HepG2 (cell line): ENCODE data around the gene TNS4. TPM values are rescaled to one million over a fixed set of nuclear protein-coding genes. Genes with fewer than 3 reads are reported as not detected.
"Not testable (repeated sequence)": the region's sequence is repeated elsewhere in the genome, so short reads cannot be mapped to it uniquely, and the experiment has no call there.

ENCODE experiments used
- ATAC-seq: fragments of 200-7000 bp; cut with Tn5 transposase; 3 replicates; pipeline ENCODE4 v1.9.1; 2020; ENCODE audit warnings: mild to moderate bottlenecking, moderate library complexity
- BruUV-seq: library from RNA; stranded (reverse); fragments of 400-500 nt; replicated peaks from 2 replicates; lab custom pipeline; 2021; lab: Mats Ljungman, UMichigan
- CTCF ChIA-PET: fragments of 300-600 bp; formaldehyde crosslinking; extraction: SDS; loops from one replicate; lab custom pipeline; 2021; ENCODE audit warnings: low total read pairs, inconsistent platforms, low intra/inter-chr PET ratio; lab: Yijun Ruan, JAX
- POLR2A ChIA-PET: fragments of 350-600 bp; sonication (Branson Sonifier 250); formaldehyde crosslinking; loops from one replicate; lab custom pipeline; 2020; ENCODE audit warnings: antibody characterized with exemption, inconsistent platforms; lab: Yijun Ruan, JAX
- DNase-seq: peaks from one replicate; pipeline ENCODE4 v3.0.0-alpha.2; 2015; ENCODE audit warnings: low spot score
- FAIRE-seq: peaks from 3 replicates; lab custom pipeline; 2011; peaks lifted over from hg19 to GRCh38; lab: Jason Lieb, UNC
- H2AFZ ChIP-seq: one replicate; pipeline ENCODE4 v1.6.1; 2011; ENCODE audit warnings: low read length, inconsistent platforms
- H3K27ac ChIP-seq: fragments of 300-600 bp; 3 replicates; pipeline ENCODE4 v1.8.0; 2011; ENCODE audit warnings: mixed run types, mild to moderate bottlenecking, mixed read lengths, low read length, inconsistent platforms; ENCODE audit not compliant: insufficient read depth; ENCODE audit errors: extremely low read length
- H3K27me3 ChIP-seq, 2 experiments: fragments of 200-600 bp in 1 of 2; 2 replicates in 1 of 2; 3 replicates in 1 of 2; pipeline versions ENCODE4 v1.6.0 to v1.8.0; 2011; ENCODE audit warnings: low read length in 2 of 2, mild to moderate bottlenecking in 2 of 2, moderate library complexity in 2 of 2, inconsistent platforms in 1 of 2; ENCODE audit not compliant: insufficient read depth in 2 of 2, control insufficient read depth in 1 of 2
- H3K36me3 ChIP-seq, 2 experiments: fragments of 200-600 bp in 1 of 2; replicated peaks in 1 of 2; 2 replicates in 1 of 2; 3 replicates in 1 of 2; pipeline versions ENCODE4 v1.5.1 to v1.8.0; 2011; ENCODE audit warnings: low read length in 2 of 2, inconsistent platforms in 1 of 2; ENCODE audit not compliant: insufficient read depth in 2 of 2, control insufficient read depth in 1 of 2
- H3K4me1 ChIP-seq: 2 replicates; pipeline ENCODE4 v1.5.1; 2012; ENCODE audit warnings: low read length, inconsistent platforms; ENCODE audit not compliant: insufficient read depth
- H3K4me2 ChIP-seq: 2 replicates; pipeline ENCODE4 v1.6.0; 2011; ENCODE audit warnings: low read depth, low read length, inconsistent platforms
- H3K4me3 ChIP-seq, 3 experiments: fragments of 200-600 bp in 1 of 3; sonication (generic), shearing (Covaris generic) in 1 of 3; replicated peaks in 1 of 3; 2 replicates each; pipeline ENCODE4 v1.5.1; 2011 to 2016; ENCODE audit warnings: low read length in 3 of 3, inconsistent platforms in 2 of 3, low read depth in 2 of 3, mild to moderate bottlenecking in 2 of 3, control low read depth in 1 of 3, mixed read lengths in 1 of 3; ENCODE audit not compliant: insufficient read depth in 1 of 3
- H3K79me2 ChIP-seq: one replicate; pipeline ENCODE4 v1.6.1; 2011; ENCODE audit warnings: low read length, inconsistent platforms; ENCODE audit not compliant: insufficient read depth
- H3K9ac ChIP-seq: 2 replicates; pipeline ENCODE4 v1.6.0; 2011; ENCODE audit warnings: mild to moderate bottlenecking, low read depth, low read length, inconsistent platforms; ENCODE audit not compliant: insufficient read depth
- H3K9me3 ChIP-seq: 2 replicates; pipeline ENCODE4 v1.5.1; 2012; ENCODE audit warnings: mild to moderate bottlenecking, low read length
- H4K20me1 ChIP-seq: 2 replicates; pipeline ENCODE4 v1.6.0; 2011; ENCODE audit warnings: inconsistent platforms, mild to moderate bottlenecking, low read length, moderate library complexity; ENCODE audit not compliant: insufficient read depth
- ELF3 ChIP-seq: IDR thresholded peaks from 2 replicates; pipeline ENCODE4 v1.6.1; 2016; ENCODE audit warnings: missing genetic modification reagents, missing compliant biosample characterization
- HMG20B ChIP-seq: conservative IDR thresholded peaks from 2 replicates; pipeline ENCODE4 v1.6.1; 2016; ENCODE audit warnings: missing genetic modification reagents, missing compliant biosample characterization
- PCBP1 ChIP-seq: fragments of 200-400 bp; formaldehyde crosslinking; IDR thresholded peaks from 2 replicates; pipeline ENCODE4 v1.6.1; 2017; ENCODE audit warnings: mild to moderate bottlenecking, low read depth, low read length, borderline replicate concordance
- STAT5B ChIP-seq: sonication (generic); formaldehyde crosslinking; IDR thresholded peaks from 2 replicates; pipeline ENCODE4 v1.4.0; 2020; ENCODE audit warnings: missing genetic modification reagents
- ZNF274 ChIP-seq: sonication (generic); formaldehyde crosslinking; IDR thresholded peaks from 2 replicates; pipeline ENCODE4 v1.5.1; 2020; ENCODE audit warnings: mild to moderate bottlenecking, missing genetic modification reagents
- ZZZ3 ChIP-seq: sonication (generic); formaldehyde crosslinking; IDR thresholded peaks from 2 replicates; pipeline ENCODE4 v1.4.0; 2020; ENCODE audit warnings: missing genetic modification reagents, mild to moderate bottlenecking, borderline replicate concordance
- WGBS: methylation state at CpG from one replicate; pipeline ENCODE4 v1.1.6; 2017; ENCODE audit warnings: low lambda C conversion rate; 5-methylcytosine and 5-hydroxymethylcytosine counted together
- in situ Hi-C: cut with HindIII; loops from 2 replicates; pipeline ENCODE4 v1.10.0; 2017; ENCODE audit warnings: low pct_unique_long_range_greater_than_20kb; ENCODE audit not compliant: extremely low pct_ligation_motif_present
- intact Hi-C: fragments of 100-400 bp; cut with micrococcal nuclease; formaldehyde crosslinking; loops from one replicate; pipeline ENCODE4 v1.10.0; 2022; ENCODE audit not compliant: unreplicated experiment
- polyA plus RNA-seq, 8 experiments: library from polyadenylated mRNA; depleted of rRNA in 3 of 8; stranded (reverse) in 7 of 8; unstranded in 1 of 8; fragments of >200 nt; fragmentation: Illumina TruSeq in 4 of 8; extraction: Trizol in 4 of 8; gene quantifications; 2 replicates each; pipeline versions ENCODE4 v1.2.1 to v1.2.3, GENCODE V29; 2011 to 2016; ENCODE audit warnings: low read depth in 4 of 8, missing spikeins in 1 of 8, mixed read lengths in 1 of 8; ENCODE audit not compliant: insufficient read depth in 1 of 8
- total RNA-seq, 5 experiments: library from RNA; depleted of rRNA; stranded (reverse); fragments of >200 nt; fragmentation: Illumina TruSeq; extraction: Trizol; gene quantifications; 2 replicates each; pipeline ENCODE4 v1.2.3, GENCODE V29; 2016; ENCODE audit warnings: low read depth in 1 of 5
- TF ChIP-seq, protein P1 (sequence below): fragments of 450-650 bp; IDR thresholded peaks from 2 replicates; pipeline ENCODE4 v1.6.1; 2016
- TF ChIP-seq, protein P2 (sequence below): sonication (generic); formaldehyde crosslinking; IDR thresholded peaks from 2 replicates; pipeline ENCODE4 v1.5.1; 2020; ENCODE audit warnings: mild to moderate bottlenecking, missing genetic modification reagents, moderate library complexity

TNS4 gene
- total and polyA plus RNA-seq, 2 of the 13 experiments (the other 11 are each of a cell fraction or from before 2014, with no cell fraction given) = 0.58 to 2.1 TPM

DNA sequence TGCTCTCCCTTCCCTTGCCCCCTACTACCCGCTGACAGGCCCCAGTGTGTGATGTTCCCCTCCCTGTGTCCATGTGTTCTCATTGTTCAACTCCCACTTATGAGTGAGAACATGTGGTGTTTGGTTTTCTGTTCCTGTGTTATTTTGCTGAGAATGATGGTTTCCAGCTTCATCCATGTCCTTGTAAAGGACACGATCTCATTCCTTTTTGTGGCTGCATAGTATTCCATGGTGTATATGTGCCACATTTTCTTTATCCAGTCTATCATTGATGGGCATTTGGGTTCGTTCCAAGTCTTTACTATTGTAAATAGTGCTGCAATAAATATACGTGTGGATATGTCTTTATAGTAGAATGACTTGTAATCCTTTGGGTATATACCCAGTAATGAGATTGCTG lies 45.1 kb upstream of the TNS4 start:
- H3K9me3 ChIP-seq, FAIRE-seq, DNase-seq, H3K9ac ChIP-seq, BruUV-seq, CTCF ChIA-PET, H3K27me3 ChIP-seq, H3K4me3 ChIP-seq, H3K27ac ChIP-seq, H3K4me2 ChIP-seq, intact Hi-C loops, H3K79me2 ChIP-seq, H4K20me1 ChIP-seq, H2AFZ ChIP-seq, H3K36me3 ChIP-seq, ATAC-seq, in situ Hi-C loops: not testable (repeated sequence)
- WGBS = 92% methylated on average over 4 of the region's 4 CpGs
- POLR2A ChIA-PET = interaction anchor here (3.8 to 4.3 kb wide), 2 partner anchors 10 to 14 kb away, joined by 45 to 106 read pairs; no protein-coding TSS in a partner anchor
- TF ChIP-seq, protein P1, sequence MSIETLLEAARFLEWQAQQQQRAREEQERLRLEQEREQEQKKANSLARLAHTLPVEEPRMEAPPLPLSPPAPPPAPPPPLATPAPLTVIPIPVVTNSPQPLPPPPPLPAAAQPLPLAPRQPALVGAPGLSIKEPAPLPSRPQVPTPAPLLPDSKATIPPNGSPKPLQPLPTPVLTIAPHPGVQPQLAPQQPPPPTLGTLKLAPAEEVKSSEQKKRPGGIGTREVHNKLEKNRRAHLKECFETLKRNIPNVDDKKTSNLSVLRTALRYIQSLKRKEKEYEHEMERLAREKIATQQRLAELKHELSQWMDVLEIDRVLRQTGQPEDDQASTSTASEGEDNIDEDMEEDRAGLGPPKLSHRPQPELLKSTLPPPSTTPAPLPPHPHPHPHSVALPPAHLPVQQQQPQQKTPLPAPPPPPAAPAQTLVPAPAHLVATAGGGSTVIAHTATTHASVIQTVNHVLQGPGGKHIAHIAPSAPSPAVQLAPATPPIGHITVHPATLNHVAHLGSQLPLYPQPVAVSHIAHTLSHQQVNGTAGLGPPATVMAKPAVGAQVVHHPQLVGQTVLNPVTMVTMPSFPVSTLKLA = peak; percentile 37
- peaks cover 73% of the 10 kb centered on the region for H3K4me1 ChIP-seq

DNA sequence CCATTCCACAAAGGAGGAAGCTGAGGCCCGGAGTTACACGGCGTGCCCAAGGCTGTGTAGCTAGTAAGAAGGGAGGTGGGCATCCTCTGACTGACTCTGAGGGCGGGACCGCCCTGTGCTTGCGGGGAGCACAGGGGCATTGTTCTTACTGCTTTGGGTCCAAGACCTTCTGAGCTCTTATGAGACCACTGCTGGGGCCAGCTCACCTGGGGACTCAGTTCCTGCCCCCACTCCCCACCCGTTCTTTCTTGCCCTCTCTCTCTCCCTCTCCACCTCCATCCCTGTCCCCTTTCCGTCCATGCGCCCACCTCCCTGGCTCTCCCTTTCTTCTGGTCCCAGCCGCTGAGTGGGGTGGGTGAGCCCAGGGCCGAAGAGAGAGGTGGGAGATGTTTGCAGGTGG lies 44.2 kb upstream of the TNS4 start:
- Histone ChIP-seq H3K79me2 (no peaks in the 10 kb centered on the region), H2AFZ (no peak overlapping the region), H4K20me1 (no peaks in the 10 kb centered on the region), H3K27ac (no peak overlapping the region), H3K4me2 (no peak overlapping the region), H3K4me1 (peaks cover 73% of the 10 kb centered on the region), H3K9me3 (no peaks in the 10 kb centered on the region), H3K4me3 (no peak overlapping the region), H3K27me3 (no peaks in the 10 kb centered on the region), H3K36me3 (no peaks in the 10 kb centered on the region), H3K9ac (no peak overlapping the region)
- TF ChIP-seq ZNF274 (CRISPR knock-in tag) (0 out of 2 replicates have a peak, but pooled peaks have one; percentile 51), PCBP1 (0 out of 2 replicates have a peak, but pooled peaks have one; percentile 32), ZZZ3 (CRISPR knock-in tag) (no peak), ELF3 (CRISPR knock-in tag) (no peak), STAT5B (no peak), HMG20B (CRISPR knock-in tag) (no peak)
- TF ChIP-seq, protein P2, sequence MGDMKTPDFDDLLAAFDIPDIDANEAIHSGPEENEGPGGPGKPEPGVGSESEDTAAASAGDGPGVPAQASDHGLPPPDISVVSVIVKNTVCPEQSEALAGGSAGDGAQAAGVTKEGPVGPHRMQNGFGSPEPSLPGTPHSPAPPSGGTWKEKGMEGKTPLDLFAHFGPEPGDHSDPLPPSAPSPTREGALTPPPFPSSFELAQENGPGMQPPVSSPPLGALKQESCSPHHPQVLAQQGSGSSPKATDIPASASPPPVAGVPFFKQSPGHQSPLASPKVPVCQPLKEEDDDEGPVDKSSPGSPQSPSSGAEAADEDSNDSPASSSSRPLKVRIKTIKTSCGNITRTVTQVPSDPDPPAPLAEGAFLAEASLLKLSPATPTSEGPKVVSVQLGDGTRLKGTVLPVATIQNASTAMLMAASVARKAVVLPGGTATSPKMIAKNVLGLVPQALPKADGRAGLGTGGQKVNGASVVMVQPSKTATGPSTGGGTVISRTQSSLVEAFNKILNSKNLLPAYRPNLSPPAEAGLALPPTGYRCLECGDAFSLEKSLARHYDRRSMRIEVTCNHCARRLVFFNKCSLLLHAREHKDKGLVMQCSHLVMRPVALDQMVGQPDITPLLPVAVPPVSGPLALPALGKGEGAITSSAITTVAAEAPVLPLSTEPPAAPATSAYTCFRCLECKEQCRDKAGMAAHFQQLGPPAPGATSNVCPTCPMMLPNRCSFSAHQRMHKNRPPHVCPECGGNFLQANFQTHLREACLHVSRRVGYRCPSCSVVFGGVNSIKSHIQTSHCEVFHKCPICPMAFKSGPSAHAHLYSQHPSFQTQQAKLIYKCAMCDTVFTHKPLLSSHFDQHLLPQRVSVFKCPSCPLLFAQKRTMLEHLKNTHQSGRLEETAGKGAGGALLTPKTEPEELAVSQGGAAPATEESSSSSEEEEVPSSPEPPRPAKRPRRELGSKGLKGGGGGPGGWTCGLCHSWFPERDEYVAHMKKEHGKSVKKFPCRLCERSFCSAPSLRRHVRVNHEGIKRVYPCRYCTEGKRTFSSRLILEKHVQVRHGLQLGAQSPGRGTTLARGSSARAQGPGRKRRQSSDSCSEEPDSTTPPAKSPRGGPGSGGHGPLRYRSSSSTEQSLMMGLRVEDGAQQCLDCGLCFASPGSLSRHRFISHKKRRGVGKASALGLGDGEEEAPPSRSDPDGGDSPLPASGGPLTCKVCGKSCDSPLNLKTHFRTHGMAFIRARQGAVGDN (CRISPR knock-in tag) = peak; percentile 19
- DNase-seq (no peak), FAIRE-seq (no peak), ATAC-seq (no peak)
- in situ Hi-C loops = no loop called here
- 91% methylated on average over 11 of the region's 11 CpGs for WGBS
- intact Hi-C loops = no loop called here
- POLR2A ChIA-PET = no interaction called here
- no TSS peak for BruUV-seq
- CTCF ChIA-PET = no interaction called here
